ENCODE measurements around the gene BTAF1.
"Not testable (repeated sequence)": the region's sequence is repeated elsewhere in the genome, so short reads cannot be mapped to it uniquely, and the experiment has no call there.

BTAF1 gene

DNA sequence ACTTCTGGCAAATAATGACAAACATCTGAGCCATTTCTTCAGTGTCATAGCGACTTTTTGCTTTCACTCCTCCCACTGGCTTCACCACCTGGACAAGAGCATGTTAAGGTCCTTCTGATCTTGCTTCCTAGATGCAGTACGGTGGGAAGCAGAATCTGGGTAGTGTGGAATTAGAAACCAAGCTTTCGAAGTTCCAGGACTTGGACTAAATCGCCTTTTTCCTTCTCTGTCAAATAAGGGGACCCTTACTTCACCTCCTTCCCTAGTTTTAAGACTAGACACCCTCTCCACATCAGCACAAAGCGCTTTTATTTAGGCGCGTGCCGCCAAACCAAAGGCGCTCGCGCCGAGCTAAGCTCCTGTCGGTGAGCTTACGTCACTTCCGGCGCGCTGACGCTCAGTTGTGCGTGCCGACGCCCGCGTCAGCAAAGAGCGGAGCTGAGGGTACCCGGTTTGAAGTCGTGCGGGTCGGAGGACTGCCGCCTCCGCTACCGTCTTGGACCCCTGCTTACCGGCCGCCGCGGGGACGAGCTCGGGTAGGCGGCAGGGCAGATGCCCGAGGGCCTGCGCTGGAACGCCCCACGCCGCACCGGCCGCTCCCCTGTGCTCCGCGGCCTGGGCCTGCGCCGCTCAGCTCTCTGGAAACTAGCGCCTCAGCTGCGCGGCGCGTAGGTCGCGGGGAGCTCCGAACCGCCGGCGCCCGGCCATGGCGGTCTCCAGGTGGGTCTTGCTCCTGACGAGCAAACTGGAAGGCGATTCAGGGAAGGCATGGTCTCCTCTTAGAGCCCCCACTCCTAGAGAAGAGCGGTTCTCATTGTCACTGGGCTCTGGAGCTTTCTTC is at the start of gene BTAF1:
Gene BTAF1 (plus strand): TSS at position 400 of the 841 bp plus-strand sequence. CDS start 307 bp downstream, at position 707.
- peak; percentile 63 to 81 for DNase-seq (ENCODE audit: low read depth in 2 of 2)

DNA sequence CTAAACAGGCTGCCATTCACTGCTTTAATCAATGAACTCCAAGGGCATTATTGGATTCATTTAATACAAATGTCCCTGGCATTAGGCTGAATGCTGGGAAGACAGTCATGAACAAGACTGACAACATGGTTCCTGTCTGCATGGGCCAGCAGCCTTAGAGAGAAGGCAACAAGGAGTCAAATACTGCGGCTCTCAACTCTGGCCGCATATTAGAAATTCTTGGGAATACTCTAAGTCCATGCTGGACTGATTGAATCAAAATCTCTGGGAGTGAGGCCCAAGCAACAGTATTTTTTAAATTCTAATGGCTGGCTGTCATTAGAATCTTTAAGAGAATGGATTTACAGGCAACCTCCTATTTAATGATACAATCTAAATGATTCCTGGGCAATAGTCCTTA is 48.4 kb upstream of the BTAF1 start:
- DNase-seq (ENCODE audit: low read depth in 2 of 2) = no peak

DNA sequence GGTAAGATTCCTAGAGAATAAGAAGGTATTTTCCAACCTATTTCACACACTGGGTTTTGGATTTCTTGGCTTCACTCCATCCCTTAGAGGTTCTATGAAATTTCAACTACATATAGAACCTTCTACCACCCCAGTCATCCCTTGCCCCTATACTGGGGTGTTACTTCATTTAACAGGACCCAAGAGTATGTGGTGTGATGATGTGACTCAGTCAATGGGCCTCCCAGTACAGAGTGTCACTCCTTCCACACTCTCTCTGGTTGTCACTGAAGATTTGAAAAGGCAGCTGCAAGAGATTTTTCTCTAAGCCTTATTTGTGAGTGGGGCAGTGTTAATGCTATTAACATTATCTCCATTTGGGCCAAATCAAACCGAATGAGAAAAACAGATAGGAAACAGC is 47.8 kb upstream of the BTAF1 start:
- DNase-seq (ENCODE audit: low read depth in 2 of 2) = no peak

DNA sequence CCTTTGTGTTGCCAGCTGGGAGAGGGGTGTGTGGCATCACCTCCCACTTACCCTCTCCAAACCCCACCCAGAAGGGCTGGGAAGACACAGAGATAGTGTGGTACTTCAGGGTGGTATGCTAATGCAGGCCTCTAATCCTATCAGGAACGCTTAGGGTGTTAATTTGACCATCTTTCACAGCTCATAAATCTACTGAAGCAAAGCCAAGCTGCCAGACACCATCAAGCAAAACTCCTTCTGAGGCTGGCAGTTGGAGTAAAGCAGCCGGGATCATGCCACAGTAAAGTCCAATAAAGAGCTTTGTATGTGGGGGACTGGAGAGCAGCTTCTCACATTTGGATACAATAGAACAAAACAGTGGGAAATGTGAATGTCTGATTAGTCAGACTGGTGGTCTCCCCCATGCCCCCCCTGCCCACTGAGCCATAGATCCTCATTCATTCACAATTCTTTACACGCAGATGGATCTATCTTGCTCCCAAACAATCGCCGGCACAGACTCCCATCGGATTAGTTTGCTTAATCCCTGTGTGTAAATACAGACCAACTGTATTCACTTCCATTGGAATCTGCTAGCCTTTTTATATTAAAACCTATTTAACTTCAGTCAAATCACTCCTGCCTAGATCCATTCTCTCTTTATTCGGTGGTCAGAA is 43.9 kb upstream of the BTAF1 start:
- no peak for DNase-seq (ENCODE audit: low read depth in 2 of 2)

DNA sequence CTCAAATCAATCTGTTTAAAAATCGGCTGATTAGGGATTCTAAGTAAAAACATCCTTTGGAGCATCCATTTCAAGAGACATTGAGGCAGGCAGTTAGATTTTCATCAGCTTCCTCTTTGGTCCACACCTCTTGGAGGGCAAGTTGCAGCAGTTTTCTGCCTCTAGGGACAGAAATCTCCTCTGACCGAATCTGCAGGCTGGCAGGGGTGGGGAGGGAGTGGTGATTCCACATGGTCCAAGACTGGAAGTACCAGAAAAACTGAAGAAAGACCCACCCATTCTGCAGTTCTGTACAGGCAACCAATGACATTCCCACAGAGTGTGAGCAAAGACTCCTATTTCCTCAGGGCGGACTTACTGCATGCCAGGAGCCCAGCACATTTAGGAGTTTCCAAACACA is 43.3 kb upstream of the BTAF1 start:
- DNase-seq (ENCODE audit: low read depth in 2 of 2) = no peak

DNA sequence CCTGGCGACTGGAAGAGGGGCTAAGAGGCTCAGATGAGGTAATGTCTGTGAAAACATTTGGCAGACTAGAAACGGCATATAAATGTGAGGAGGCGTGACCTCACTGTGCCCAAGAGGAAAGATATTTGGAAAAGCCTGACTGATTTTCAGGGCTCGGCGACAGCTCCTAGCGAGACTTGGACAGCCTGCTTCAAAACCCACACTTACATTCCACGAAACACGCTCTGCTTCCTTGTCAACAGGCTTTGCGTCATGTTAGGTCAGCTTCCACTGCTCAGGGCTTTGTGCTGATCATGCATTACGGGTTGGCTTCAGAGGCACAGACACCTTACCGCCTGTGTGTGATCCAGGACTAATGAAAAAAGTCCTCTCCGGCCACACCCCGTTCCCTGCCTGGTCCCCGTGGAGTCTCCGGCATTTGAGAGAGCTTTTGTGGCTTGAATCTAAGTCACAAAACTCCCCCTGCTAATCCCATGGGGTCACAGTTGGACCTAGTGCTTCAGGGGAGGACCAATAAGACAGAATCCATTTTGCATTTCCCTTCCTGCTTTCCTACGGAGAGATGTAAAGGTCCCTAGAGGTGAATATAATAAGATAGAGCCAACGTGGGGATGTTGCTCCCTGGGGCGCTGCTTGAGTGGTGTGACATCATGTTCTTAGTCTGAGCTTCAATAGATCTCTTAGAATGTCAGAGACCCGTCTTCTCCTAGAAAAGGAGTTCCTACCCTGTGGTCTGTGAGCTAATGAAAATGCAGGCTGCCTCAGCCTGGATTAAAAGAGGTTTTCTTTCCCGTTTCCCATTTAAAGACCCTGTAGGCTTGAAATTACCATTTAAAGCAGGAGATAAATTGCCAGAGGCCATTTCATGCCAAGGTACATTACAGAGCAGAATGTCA is 39.8 kb upstream of the BTAF1 start:
- no peak for DNase-seq (ENCODE audit: low read depth in 2 of 2)

DNA sequence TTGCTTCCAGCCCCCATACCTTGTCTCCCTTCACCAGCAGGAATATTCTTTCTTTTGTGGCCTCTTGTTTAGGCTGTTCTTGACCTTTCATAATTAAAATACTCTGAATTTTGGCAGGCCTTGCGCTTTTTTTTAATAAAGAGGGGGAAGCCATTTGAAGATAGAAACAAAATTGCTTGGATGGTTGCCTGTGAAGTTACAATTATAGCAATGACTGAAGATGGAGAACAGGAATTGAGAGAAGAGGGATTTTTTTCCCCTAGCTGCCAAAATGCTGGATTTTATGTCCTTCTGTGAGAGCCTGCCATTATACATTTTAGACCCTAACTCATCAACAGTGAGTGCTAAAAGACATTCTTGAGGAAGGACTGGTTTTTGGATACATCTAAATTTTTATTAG is 39.0 kb upstream of the BTAF1 start:
- no peak for DNase-seq (ENCODE audit: low read depth in 2 of 2)

DNA sequence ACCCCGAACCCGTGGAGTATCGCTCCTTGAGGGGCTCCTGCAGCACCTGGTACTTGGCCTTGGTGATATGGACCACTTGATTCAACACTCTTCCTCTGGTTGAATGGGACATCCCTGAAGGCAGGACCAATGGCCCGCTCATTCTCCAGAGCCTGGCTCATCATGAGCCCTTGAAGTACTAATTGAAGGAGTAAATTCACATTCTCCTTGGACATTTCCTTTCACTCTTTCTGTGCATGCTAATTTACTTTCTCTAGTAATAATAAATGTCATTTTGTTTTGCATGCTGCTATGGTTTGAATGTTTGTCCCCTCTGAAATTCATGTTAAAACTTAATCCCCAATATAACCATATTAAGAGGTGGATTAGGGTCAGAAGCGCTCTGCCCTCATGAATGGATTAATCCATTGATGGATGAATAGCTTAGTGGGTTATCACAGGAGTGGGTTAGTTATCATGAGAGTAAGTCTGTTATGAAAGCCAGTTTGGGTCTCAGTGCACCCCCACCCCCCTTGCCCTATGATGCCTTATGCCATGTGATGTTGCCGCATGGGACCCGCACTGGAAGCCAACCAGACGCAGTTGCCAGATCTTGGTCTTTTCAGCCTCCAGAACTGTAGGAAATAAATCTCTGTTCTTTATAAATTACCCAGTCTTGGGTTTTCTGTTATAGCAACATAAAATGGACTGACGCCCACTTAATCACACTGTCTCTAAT is 38.0 kb upstream of the BTAF1 start:
- no peak for DNase-seq (ENCODE audit: low read depth in 2 of 2)

DNA sequence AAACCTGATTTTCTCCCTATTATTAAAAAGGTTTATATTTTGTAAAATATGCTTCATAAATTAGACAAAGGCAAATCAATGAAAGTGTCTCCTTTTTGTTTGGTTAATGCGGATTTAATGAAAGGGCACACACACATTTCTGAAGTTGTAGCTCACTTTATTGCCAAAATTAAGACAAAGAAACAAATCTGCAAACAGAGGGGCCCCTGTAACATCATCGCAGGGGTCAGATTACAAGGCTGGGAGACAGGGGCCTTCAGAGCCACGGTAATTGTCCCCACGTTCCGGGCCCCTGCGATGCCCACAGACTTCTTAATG is 36.7 kb upstream of the BTAF1 start:
- no peak for DNase-seq (ENCODE audit: low read depth in 2 of 2)

DNA sequence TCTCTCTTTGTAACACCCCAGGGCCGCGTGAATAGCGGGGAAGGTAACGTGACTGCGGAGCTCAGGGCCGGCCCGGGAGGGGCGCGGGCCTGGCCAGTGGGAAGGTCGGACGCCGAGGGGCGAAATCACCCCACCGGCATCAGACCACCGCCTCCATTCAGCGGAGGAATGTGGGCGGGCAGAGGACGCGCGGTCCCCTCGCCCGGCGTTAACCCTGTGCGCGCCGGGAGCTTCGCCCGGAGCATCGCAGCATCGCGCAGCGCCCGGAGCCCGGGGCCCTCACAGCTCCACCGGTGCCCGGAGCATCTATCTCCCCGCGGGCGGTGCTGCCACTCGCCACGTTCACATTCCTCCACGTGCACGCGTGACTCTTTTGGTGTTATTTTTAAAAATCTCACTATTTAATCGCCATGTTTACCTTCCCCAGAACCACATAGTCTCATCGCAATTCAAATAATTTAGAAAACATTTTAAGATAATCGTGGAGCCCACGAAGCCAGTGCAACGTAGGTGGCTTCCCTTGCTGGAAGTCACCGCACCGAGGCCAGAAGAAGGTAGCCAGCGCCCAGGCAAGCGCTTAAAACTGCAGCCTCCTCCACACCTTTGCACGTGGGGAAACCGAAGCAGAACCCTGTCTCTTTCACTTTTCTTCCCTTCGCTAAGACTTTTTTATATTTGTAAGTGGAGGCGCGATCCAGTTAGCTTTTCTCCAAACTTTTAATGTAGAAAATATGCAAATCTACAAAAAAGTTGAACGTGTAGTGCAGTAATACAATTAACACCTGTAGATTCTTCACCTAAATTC is 36.1 kb upstream of the BTAF1 start:
- DNase-seq (ENCODE audit: low read depth in 2 of 2) = no peak

DNA sequence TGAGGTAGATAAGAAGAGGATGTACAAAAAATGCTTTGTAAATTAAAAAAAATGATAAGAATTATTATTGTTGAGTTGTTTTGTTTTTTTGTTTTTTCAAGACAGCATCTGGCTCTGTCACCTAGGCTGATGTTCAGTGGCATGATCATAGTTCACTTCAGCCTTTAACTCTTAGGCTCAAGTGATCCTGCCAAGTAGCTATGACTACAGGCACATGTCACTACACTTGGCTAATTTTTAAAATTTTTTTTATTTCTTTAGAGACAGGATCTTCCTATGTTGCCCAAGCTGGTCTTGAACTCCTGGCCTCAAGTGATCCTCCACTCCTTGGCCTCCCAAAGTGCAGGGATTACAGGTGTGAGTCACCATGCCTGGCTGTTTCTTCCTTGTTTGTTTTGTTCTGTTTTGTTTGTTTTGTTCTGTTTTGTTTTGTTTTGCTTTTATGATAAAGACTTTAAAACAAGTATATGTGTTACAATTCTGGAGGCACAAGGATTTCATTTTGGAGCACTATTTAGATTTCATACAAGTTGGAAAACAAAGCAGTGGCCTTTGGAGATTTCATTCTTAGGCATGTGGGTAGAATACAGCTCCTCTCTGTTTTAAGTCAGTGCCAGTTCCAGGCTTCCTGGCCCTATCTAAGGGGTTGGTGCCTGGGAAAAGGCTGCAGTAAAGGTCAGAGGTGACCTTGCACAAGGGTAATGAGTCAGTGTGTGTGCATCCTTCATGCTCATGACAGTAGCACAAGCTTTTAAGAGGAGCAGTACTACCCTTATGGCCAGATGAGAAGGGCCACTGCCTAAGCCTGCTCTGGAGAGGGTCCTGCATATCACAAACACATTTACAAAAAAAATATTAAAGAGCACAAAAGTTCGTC is 32.2 kb upstream of the BTAF1 start:
- DNase-seq (ENCODE audit: low read depth in 2 of 2) = no peak

DNA sequence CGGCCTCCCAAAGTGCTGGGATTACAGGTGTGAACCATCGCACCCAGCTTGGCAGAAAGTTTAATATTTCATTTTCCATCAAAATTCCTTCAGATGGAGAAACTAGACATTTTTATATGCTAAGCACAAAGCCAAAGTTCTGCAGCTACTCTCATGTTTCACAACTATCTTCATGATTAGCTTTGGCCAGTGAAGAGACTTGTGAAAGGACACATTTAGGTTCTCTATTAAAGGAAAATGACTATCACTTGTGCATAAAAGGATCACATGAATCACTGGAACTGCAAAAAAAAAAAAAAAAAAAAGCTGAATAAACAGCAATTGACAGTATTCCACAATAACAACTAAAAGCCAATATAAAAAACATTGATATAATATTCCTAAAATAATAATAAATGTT is 30.5 kb upstream of the BTAF1 start:
- DNase-seq (ENCODE audit: low read depth in 2 of 2) = no peak

DNA sequence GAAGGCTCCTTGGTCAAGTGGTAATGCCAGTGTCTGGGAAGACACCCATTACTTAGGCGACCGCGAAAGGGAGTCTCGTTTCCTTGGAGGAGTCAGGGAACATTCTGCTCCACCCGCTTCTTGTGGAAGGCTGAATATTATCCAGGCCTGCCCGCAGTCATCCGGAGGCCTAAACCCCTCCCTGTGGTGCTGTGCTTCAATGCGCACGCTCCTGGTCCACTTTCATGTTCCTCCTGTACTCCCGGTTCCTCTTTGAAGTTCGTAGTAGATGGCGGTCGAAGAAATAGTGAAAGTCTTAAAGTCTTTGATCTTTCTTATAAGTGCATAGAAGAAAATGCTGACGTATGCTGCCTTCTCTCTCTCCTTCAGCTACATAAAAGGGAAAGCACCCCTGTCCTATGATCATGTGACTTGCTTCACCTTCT is 29.3 kb upstream of the BTAF1 start:
- not testable (repeated sequence) for DNase-seq (ENCODE audit: low read depth in 2 of 2)

DNA sequence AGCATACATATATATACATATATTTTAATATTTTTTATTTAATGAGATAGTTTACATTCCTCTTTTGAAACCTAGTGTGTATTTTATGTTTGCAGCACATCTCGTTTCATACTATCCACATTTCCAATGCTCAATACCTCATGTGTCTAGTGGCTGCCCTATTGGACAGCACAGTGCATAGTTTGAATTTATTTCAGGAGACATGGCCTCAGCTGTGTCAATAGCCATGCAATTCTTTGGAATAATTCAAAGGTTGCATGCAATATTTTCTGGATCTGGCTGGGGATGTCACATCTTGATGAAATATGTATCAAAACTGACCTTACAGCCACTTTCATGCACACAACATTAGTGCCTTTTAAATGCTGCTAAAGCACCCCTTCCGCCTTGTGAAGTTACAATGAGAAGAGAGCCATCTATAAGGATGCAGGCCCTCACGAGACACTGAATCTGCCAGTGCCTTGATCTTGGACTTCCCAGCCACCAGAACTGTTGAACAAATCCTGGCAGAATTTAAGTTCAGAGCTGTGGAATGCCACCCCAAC is 27.3 kb upstream of the BTAF1 start:
- no peak for DNase-seq (ENCODE audit: low read depth in 2 of 2)

DNA sequence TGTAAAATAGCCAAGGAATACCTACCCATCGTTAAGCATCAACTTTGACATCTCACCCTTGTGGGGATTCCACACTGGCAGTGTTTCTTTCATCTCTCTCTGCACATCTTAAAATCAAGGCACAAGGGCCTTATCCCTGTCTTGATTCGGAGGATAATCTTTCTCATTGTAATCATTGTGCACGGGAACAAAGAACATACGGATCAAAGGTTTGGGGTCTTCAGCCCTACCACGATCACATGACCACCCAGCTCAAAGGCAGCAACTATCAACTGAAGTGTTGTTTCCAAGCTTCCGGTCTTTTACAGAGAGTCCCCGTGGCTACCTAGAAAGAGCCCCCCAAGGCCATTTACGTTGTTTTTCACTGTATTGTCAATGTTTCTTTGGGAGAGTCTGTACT is 26.1 kb upstream of the BTAF1 start:
- DNase-seq (ENCODE audit: low read depth in 2 of 2) = no peak

DNA sequence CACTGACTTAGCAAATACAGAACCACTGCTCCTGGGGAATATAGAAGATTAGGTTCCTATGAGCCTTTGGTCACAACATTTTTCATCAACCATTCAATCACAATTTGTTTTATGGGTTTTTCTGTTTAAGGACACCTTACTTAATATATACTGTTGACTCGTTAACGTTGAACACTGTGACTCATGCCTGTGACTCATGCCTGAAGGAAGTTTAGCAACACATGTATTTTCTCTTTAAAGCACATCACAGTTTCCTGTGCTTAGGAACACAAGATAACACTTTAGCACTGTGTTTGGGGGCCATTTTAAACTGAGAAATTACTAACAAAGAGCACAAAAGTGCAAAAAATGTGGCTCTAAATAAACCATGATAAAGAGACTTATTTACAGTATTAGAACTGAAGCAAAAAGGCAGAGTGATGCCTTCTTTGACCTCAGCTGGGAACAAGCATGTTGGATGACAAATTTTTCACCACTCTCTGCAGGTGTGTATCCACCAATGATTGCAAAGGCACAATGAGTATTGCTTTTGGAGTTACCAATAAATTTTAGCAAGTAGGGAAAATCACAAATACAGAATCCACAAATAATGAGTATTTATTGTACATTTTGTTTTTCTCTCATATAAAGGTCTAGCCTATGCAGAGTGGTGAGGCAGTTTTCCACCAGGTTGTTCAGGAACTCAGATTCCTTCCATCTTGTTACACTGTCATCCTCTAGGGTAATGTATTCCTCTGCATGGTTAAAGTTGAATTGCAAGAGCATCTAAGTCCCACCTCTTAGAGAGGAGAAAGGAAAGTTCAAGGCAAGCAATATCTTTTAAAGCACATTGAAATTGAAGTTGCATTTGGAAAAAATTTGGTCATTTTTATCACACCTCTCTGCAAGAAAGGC is 21.5 kb upstream of the BTAF1 start:
- DNase-seq (ENCODE audit: low read depth in 2 of 2) = no peak

DNA sequence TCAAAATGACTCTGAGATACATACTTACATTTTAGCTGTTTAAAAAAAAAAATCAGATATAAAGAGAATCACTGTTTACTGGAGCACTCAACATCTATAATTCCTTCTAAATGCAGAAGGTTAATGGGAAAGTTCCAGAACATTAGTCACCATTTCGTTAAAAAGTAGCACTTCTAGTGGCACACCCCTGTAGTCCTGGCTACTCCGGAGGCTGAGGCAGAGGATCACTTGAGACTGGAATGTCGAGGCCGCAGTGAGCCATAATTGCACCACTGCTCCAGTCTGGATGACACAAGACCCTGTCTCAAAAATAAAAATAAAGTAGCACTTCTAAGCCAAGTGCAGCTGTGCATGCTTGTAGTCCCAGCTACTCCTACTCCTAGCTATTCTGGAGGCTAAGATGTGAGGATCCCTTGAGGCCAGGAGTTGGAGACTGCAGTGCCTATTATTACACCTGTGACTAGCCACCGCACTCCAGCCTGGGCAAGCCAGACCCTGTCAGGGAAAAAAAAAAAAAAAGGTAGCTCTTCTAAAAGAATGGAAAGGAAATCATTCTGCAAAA is 16.5 kb upstream of the BTAF1 start:
- no peak for DNase-seq (ENCODE audit: low read depth in 2 of 2)

DNA sequence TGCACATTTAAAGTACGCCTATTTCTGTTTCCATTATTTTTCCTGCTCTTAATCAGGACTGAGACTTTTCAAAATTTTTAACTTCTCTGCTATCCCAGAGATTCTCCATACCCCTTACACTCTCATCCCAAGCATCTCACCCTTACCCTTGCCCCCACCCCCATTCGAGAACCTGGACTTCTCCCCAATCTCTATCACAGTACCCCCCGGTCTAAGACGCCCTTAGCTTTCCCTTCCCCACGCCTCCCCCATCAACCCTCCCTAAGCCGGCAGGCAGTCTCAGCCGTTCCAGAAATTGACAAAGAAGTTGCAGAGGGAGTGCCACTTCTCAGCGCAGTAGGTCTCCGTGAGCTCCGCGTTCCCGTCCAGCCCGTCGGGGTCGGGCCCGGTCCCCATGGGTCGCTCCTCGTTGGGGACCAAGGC is 15.6 kb upstream of the BTAF1 start:
- no peak for DNase-seq (ENCODE audit: low read depth in 2 of 2)

Measured in stimulated activated CD4-positive, alpha-beta T cell treated with anti-CD3 and anti-CD28 coated beads, Interleukin-1b, Interleukin-23, amount 100 ng/mL, for 1 hour (primary cell).